ENCODE results near the gene APOBEC3B.

DNA sequence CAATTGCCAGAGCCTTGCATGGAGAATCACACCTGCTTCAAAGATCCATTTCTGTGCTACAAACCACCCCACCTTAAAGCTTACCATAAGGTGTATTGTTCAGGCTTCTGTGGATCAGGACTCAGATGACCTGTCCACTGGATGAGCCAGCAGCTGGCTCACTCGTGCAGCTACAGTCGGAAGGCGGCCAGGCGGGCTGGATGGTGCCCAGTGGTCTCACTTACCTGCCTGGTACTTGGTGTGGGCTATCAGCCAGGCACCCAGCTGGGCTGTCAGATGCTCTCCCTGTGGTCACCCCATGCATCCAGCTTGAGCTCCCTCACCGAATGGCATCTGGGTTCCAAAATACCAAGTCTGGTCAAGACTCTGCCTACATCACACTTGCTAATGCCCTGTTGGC, 10.9 kb upstream of the APOBEC3B start:
- TF ChIP-seq, protein P1, sequence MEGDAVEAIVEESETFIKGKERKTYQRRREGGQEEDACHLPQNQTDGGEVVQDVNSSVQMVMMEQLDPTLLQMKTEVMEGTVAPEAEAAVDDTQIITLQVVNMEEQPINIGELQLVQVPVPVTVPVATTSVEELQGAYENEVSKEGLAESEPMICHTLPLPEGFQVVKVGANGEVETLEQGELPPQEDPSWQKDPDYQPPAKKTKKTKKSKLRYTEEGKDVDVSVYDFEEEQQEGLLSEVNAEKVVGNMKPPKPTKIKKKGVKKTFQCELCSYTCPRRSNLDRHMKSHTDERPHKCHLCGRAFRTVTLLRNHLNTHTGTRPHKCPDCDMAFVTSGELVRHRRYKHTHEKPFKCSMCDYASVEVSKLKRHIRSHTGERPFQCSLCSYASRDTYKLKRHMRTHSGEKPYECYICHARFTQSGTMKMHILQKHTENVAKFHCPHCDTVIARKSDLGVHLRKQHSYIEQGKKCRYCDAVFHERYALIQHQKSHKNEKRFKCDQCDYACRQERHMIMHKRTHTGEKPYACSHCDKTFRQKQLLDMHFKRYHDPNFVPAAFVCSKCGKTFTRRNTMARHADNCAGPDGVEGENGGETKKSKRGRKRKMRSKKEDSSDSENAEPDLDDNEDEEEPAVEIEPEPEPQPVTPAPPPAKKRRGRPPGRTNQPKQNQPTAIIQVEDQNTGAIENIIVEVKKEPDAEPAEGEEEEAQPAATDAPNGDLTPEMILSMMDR (IDR thresholded peaks at IDR 0.05; ENCODE audit: control extremely low read depth in 1 of 3, insufficient read depth in 1 of 3, low read depth in 1 of 3, low read length in 3 of 3) = no peak
- TF ChIP-seq RFX5 (IDR thresholded peaks at IDR 0.05; ENCODE audit: borderline replicate concordance, low read depth, low read length) (no peak), SIN3A (conservative IDR thresholded peaks at IDR 0.05 in 1 of 2, IDR thresholded peaks at IDR 0.05 in 1 of 2; ENCODE audit: low read depth in 1 of 2, low read length in 2 of 2) (no peak), CEBPB (IDR thresholded peaks at IDR 0.05; ENCODE audit: low read depth, low read length) (no peak), POLR2A (IDR thresholded peaks at IDR 0.05; ENCODE audit: control extremely low read depth in 1 of 2, low read depth in 2 of 2, low read length in 2 of 2) (no peak), EGR1 (IDR thresholded peaks at IDR 0.05; ENCODE audit: borderline replicate concordance, low read depth, low read length) (no peak), YY1 (IDR thresholded peaks at IDR 0.05; ENCODE audit: low read depth, low read length) (no peak), SUZ12 (IDR thresholded peaks at IDR 0.05; ENCODE audit: low read length) (no peak), EP300 (IDR thresholded peaks at IDR 0.05; ENCODE audit: borderline replicate concordance in 1 of 2, low read depth in 2 of 2, low read length in 2 of 2) (no peak)
